ENCODE measurements around the gene CELSR3. TPM values are rescaled to one million over a fixed set of nuclear protein-coding genes. Genes with fewer than 3 reads are reported as not detected.

Gene CELSR3
- total RNA-seq, 1 experiment from 2014 or later = 24.9 TPM

GRCh38 chr3:48684054-48684349 lies 21.3 kb upstream of the CELSR3 start:
- CTCF ChIA-PET = interaction anchor here (0.9 kb wide), 1 partner anchor 33 kb away, joined by 3 read pairs; the partner anchor contains the start of gene IP6K2
- H3K36me3 Mint-ChIP-seq (ENCODE audit: insufficient read depth, unreplicated experiment) = peaks cover 46% of the 10 kb centered on the region
- H3K9me3 Mint-ChIP-seq (ENCODE audit: low read depth, unreplicated experiment) = no peaks in the 10 kb centered on the region
- peaks cover 29% of the 10 kb centered on the region for H3K4me1 Mint-ChIP-seq (ENCODE audit: low read depth, unreplicated experiment)
- TF ChIP-seq, protein P1, sequence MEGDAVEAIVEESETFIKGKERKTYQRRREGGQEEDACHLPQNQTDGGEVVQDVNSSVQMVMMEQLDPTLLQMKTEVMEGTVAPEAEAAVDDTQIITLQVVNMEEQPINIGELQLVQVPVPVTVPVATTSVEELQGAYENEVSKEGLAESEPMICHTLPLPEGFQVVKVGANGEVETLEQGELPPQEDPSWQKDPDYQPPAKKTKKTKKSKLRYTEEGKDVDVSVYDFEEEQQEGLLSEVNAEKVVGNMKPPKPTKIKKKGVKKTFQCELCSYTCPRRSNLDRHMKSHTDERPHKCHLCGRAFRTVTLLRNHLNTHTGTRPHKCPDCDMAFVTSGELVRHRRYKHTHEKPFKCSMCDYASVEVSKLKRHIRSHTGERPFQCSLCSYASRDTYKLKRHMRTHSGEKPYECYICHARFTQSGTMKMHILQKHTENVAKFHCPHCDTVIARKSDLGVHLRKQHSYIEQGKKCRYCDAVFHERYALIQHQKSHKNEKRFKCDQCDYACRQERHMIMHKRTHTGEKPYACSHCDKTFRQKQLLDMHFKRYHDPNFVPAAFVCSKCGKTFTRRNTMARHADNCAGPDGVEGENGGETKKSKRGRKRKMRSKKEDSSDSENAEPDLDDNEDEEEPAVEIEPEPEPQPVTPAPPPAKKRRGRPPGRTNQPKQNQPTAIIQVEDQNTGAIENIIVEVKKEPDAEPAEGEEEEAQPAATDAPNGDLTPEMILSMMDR (IDR thresholded peaks at IDR 0.05; ENCODE audit: unreplicated experiment) = no peak
- DNase-seq = no peak
- no peaks in the 10 kb centered on the region for H3K27me3 Mint-ChIP-seq (ENCODE audit: unreplicated experiment)
- no TSS peak for BruUV-seq (replicated peaks)
- intact Hi-C loops (cut with micrococcal nuclease; ENCODE audit: unreplicated experiment) = no loop called here
- H3K4me3 Mint-ChIP-seq (ENCODE audit: low read depth, unreplicated experiment) = peak overlapping the region; percentile 2
- peak overlapping the region; percentile 2 for H3K27ac Mint-ChIP-seq (ENCODE audit: unreplicated experiment)

DNA sequence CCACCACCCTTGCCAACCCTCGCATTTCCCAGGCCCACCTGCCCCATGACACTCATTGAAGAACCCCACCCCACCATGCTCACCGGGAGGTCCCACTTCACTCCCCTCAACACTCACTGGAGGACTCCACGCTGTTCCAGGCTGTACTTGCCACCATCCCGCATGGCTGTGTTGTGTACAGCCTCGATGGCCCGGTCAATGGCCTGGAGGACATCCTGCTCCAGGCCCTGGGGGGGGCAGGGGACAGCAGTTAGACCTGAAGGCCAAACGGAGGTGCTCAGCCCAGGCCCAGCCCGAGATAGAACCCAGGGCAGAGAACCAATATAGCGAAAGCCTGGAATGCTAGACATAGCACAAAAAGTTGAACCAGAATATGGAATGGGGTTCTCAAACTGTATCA lies 20.1 kb upstream of the CELSR3 start:
- H3K4me1 Mint-ChIP-seq (ENCODE audit: low read depth, unreplicated experiment) = peaks cover 29% of the 10 kb centered on the region
- CTCF ChIA-PET = no interaction called here

DNA sequence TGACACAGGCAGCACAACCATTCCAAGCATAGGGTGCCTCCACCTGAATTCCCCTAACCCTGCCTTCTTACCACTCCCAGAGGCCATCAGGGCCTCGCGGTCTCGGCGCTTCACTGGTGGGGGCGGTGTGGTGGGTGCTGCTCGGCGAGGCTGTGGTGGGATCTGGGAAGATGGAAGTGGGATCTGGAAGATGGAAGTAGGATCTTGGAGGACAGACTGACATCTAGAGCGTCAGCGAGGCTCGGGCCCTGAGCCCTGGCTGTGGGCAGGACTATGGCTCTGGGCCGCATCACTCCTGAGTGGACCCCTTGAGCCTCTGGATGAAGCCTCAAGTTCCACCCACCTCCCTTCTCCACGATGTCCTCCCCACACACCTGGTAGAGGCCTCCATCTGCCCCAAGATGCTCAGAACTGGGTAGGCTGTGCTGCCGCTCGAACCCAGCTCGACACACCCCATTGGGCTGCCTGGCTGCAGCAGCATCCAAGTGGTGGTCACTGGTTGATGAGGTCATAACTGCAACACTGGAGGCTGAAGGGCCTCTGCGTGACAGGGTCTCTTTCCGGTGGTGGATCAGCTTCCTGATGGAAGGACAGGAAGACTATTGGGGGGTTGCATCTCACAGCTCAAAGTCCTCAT lies 19.4 kb upstream of the CELSR3 start:
- intact Hi-C loops (cut with micrococcal nuclease; ENCODE audit: unreplicated experiment) = no loop called here
- no peak overlapping the region for H3K4me3 Mint-ChIP-seq (ENCODE audit: low read depth, unreplicated experiment)
- H3K27me3 Mint-ChIP-seq (ENCODE audit: unreplicated experiment) = no peaks in the 10 kb centered on the region
- TF ChIP-seq, protein P1 (IDR thresholded peaks at IDR 0.05; ENCODE audit: unreplicated experiment) = no peak
- H3K27ac Mint-ChIP-seq (ENCODE audit: unreplicated experiment) = no peak overlapping the region
- no peaks in the 10 kb centered on the region for H3K9me3 Mint-ChIP-seq (ENCODE audit: low read depth, unreplicated experiment)
- BruUV-seq (replicated peaks) = no TSS peak
- peaks cover 53% of the 10 kb centered on the region for H3K36me3 Mint-ChIP-seq (ENCODE audit: insufficient read depth, unreplicated experiment)
- CTCF ChIA-PET = no interaction called here
- H3K4me1 Mint-ChIP-seq (ENCODE audit: low read depth, unreplicated experiment) = peaks cover 29% of the 10 kb centered on the region
- DNase-seq = no peak

More for the DNA sequence above, 20.1 kb upstream of the CELSR3 start:
- peaks cover 48% of the 10 kb centered on the region for H3K36me3 Mint-ChIP-seq (ENCODE audit: insufficient read depth, unreplicated experiment)
- no TSS peak for BruUV-seq (replicated peaks)
- no peak overlapping the region for H3K27ac Mint-ChIP-seq (ENCODE audit: unreplicated experiment)
- TF ChIP-seq, protein P1 (IDR thresholded peaks at IDR 0.05; ENCODE audit: unreplicated experiment) = no peak
- no peak overlapping the region for H3K4me3 Mint-ChIP-seq (ENCODE audit: low read depth, unreplicated experiment)
- DNase-seq = no peak
- H3K9me3 Mint-ChIP-seq (ENCODE audit: low read depth, unreplicated experiment) = no peaks in the 10 kb centered on the region
- H3K27me3 Mint-ChIP-seq (ENCODE audit: unreplicated experiment) = no peaks in the 10 kb centered on the region
- intact Hi-C loops (cut with micrococcal nuclease; ENCODE audit: unreplicated experiment) = no loop called here

DNA sequence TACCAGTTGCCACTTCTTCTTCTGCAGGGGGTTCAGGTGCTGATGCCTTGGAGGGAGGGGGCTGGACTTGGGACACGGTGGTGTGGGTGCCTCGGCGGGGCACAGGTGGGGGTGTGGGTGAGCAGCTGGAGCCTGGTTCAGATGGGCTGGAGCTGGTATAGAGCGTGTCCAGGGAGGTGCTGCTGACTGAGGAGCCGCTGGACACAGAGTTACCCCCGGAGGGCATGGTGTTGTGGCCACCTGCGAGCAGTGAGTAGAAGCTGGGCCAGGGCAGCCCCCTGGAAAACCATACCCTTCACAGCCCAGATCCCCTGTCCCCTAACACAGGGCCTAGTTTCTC lies 18.8 kb upstream of the CELSR3 start:
- Mint-ChIP-seq H3K27ac (ENCODE audit: unreplicated experiment) (no peak overlapping the region), H3K9me3 (ENCODE audit: low read depth, unreplicated experiment) (no peaks in the 10 kb centered on the region), H3K4me1 (ENCODE audit: low read depth, unreplicated experiment) (peaks cover 29% of the 10 kb centered on the region), H3K36me3 (ENCODE audit: insufficient read depth, unreplicated experiment) (peaks cover 52% of the 10 kb centered on the region), H3K4me3 (ENCODE audit: low read depth, unreplicated experiment) (no peak overlapping the region), H3K27me3 (ENCODE audit: unreplicated experiment) (no peaks in the 10 kb centered on the region)
- intact Hi-C loops (cut with micrococcal nuclease; ENCODE audit: unreplicated experiment) = no loop called here
- no TSS peak for BruUV-seq (replicated peaks)
- no peak for DNase-seq
- CTCF ChIA-PET = interaction anchor here (0.6 kb wide), 1 partner anchor 168 kb away, joined by 3 read pairs; no protein-coding TSS in a partner anchor
- TF ChIP-seq, protein P1 (IDR thresholded peaks at IDR 0.05; ENCODE audit: unreplicated experiment) = no peak

Data from Calu3 (cell line).